Measurements from ENCODE around the gene TTC39A. TPM values are rescaled to one million over a fixed set of nuclear protein-coding genes. Genes with fewer than 3 reads are reported as not detected.

TTC39A gene
- total and polyA plus RNA-seq, 2 donors (not counting 1 experiment from before 2014, with no cell fraction given), result 0.28 to 1.5 TPM

DNA sequence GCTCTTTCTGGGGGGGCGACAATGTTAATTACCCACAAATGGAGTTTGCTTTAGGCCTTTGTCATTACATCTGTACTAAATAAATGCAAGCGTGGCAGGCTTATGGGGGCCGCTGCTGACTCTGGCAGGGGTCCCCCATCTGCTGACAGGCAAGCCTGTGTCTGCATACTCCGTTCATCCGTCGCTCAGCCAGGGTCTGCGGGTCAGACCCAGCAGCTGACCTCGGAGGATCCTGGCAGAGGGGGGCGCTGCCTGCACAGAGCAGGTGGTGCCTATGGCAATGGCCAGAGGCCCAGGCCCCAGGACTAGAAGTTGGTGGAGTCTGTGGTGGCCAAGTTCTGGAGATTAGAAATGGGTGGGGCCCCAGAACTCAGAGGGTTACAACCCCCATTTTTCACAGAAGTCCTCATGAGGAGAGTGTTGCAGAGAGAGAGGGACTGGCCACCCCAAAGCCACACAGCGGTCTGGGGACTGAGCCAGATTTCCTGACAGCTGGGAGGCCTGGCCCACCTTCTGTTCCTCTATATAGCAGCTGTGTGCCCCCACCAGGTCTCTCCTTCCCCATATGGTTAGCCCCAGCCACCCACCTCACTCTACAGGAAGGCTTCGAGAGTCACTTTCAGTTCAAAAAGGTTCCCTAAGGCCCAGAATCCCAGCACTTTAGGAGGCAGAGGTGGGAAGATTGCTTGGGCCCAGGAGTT lies 31.0 kb downstream of the TTC39A start:
- TF ChIP-seq EZH2 (IDR thresholded peaks at IDR 0.05; ENCODE audit: low read length, missing control alignments), result no peak
- TF ChIP-seq, protein P1, sequence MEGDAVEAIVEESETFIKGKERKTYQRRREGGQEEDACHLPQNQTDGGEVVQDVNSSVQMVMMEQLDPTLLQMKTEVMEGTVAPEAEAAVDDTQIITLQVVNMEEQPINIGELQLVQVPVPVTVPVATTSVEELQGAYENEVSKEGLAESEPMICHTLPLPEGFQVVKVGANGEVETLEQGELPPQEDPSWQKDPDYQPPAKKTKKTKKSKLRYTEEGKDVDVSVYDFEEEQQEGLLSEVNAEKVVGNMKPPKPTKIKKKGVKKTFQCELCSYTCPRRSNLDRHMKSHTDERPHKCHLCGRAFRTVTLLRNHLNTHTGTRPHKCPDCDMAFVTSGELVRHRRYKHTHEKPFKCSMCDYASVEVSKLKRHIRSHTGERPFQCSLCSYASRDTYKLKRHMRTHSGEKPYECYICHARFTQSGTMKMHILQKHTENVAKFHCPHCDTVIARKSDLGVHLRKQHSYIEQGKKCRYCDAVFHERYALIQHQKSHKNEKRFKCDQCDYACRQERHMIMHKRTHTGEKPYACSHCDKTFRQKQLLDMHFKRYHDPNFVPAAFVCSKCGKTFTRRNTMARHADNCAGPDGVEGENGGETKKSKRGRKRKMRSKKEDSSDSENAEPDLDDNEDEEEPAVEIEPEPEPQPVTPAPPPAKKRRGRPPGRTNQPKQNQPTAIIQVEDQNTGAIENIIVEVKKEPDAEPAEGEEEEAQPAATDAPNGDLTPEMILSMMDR (conservative IDR thresholded peaks at IDR 0.05 in 1 of 2, IDR thresholded peaks at IDR 0.05 in 1 of 2; ENCODE audit: low read depth in 1 of 2, low read length in 2 of 2), result no peak
- H3K4me1 ChIP-seq (ENCODE audit: control insufficient read depth, extremely low read depth, insufficient read depth, low read length), result no peaks in the 10 kb centered on the region
- H3K4me3 ChIP-seq (replicated peaks in 1 of 4; ENCODE audit: control extremely low read depth in 1 of 4, insufficient read depth in 1 of 4, low read depth in 3 of 4, low read length in 4 of 4), result no peak overlapping the region
- H3K27me3 ChIP-seq (ENCODE audit: control insufficient read depth, insufficient read depth, low read length), result no peaks in the 10 kb centered on the region
- no peak for DNase-seq (ENCODE audit: low read depth in 2 of 2)
- no peak overlapping the region for H3K4me2 ChIP-seq (ENCODE audit: extremely low read depth, insufficient read depth, low read length)
- H4K20me1 ChIP-seq (ENCODE audit: control insufficient read depth, extremely low read depth, insufficient read depth, low read length), result no peaks in the 10 kb centered on the region
- no peaks in the 10 kb centered on the region for H3K36me3 ChIP-seq (ENCODE audit: control insufficient read depth, insufficient read depth, low read length)
- H2AFZ ChIP-seq (ENCODE audit: low read length), result no peak overlapping the region
- H3K27ac ChIP-seq (ENCODE audit: insufficient read depth, low read length), result no peak overlapping the region
- H3K9ac ChIP-seq (ENCODE audit: insufficient read depth, low read length), result no peak overlapping the region
- no peaks in the 10 kb centered on the region for H3K9me3 ChIP-seq (ENCODE audit: control insufficient read depth, insufficient read depth, low read depth, low read length)
- no peaks in the 10 kb centered on the region for H3K79me2 ChIP-seq (ENCODE audit: control insufficient read depth, insufficient read depth, low read length)

DNA sequence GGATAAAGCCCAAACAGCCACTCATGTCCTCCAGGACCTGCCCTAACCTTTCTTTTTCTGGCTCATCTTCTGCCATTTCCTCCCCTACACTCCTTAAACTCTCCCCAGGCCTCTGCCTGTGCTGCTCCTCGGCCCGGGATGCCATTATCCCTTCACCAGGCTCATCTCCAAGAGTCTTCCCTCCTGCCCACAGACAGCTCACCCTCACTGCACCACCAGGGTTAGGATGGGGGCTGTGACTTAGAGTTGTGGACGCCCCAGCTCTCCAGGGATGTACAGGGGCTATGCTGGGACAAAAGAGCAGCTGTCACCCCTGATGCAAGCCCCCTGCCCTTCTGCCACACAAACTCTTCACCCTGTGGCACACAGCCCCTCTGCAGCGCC lies 32.0 kb downstream of the TTC39A start:
- no peak for DNase-seq (ENCODE audit: low read depth in 2 of 2)
- no peak overlapping the region for H2AFZ ChIP-seq (ENCODE audit: low read length)
- no peaks in the 10 kb centered on the region for H3K9me3 ChIP-seq (ENCODE audit: control insufficient read depth, insufficient read depth, low read depth, low read length)
- no peak overlapping the region for H3K4me3 ChIP-seq (replicated peaks in 1 of 4; ENCODE audit: control extremely low read depth in 1 of 4, insufficient read depth in 1 of 4, low read depth in 3 of 4, low read length in 4 of 4)
- TF ChIP-seq, protein P1 (conservative IDR thresholded peaks at IDR 0.05 in 1 of 2, IDR thresholded peaks at IDR 0.05 in 1 of 2; ENCODE audit: low read depth in 1 of 2, low read length in 2 of 2), result no peak
- TF ChIP-seq EZH2 (IDR thresholded peaks at IDR 0.05; ENCODE audit: low read length, missing control alignments), result no peak
- no peaks in the 10 kb centered on the region for H3K36me3 ChIP-seq (ENCODE audit: control insufficient read depth, insufficient read depth, low read length)
- H3K9ac ChIP-seq (ENCODE audit: insufficient read depth, low read length), result no peak overlapping the region
- H3K79me2 ChIP-seq (ENCODE audit: control insufficient read depth, insufficient read depth, low read length), result no peaks in the 10 kb centered on the region
- H3K27ac ChIP-seq (ENCODE audit: insufficient read depth, low read length), result no peak overlapping the region
- H4K20me1 ChIP-seq (ENCODE audit: control insufficient read depth, extremely low read depth, insufficient read depth, low read length), result no peaks in the 10 kb centered on the region
- H3K4me2 ChIP-seq (ENCODE audit: extremely low read depth, insufficient read depth, low read length), result no peak overlapping the region
- no peaks in the 10 kb centered on the region for H3K4me1 ChIP-seq (ENCODE audit: control insufficient read depth, extremely low read depth, insufficient read depth, low read length)
- no peaks in the 10 kb centered on the region for H3K27me3 ChIP-seq (ENCODE audit: control insufficient read depth, insufficient read depth, low read length)

DNA sequence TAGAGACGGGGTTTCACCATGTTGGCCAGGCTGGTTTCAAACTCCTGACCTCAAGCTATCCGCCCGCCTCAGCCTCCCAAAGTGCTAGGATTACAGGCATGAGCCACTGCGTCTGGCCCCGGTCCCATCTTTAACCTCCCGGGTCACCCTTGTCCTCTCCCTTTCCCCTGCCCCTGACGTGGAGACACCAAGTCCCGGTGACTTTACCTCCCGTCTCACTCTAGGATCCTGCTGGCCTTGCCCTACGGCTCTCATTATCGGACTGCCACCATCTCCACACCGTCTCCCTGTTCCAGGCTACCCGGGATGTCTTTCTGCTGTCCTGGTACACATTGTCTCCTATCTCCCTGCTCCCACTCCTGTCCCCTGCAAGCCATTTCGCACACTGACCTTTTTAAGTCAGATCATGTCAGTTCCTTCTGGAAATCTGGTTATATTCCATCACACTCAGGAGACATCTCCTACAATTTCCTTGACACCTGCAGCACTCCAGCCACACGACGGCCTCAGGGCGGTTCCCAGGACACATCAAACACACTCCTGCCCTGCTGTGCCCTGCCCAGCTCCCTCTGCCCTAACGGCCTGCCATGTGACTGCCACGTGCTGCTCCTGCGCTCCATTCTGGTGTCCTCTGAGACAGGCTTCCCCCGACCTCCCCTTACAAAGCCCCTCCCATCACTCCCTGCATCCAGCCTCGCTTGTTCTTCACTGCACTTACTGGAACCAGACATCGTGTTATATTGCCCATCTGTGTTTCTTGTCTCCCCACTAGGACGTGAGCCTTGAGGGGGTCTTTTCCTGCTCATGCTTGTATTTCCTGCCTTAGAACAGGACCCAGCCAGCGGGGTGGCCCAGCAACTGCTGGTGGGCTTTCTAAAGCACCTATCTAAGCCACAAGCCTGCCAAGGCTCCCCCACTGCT lies 32.7 kb downstream of the TTC39A start:
- H3K4me3 ChIP-seq (replicated peaks in 1 of 4; ENCODE audit: control extremely low read depth in 1 of 4, insufficient read depth in 1 of 4, low read depth in 3 of 4, low read length in 4 of 4), result peak overlapping the region in 1 of 4 experiments; percentile 50
- TF ChIP-seq EZH2 (IDR thresholded peaks at IDR 0.05; ENCODE audit: low read length, missing control alignments), result no peak
- TF ChIP-seq, protein P1 (conservative IDR thresholded peaks at IDR 0.05 in 1 of 2, IDR thresholded peaks at IDR 0.05 in 1 of 2; ENCODE audit: low read depth in 1 of 2, low read length in 2 of 2), result no peak
- no peaks in the 10 kb centered on the region for H3K36me3 ChIP-seq (ENCODE audit: control insufficient read depth, insufficient read depth, low read length)
- no peak overlapping the region for H3K27ac ChIP-seq (ENCODE audit: insufficient read depth, low read length)
- no peaks in the 10 kb centered on the region for H3K27me3 ChIP-seq (ENCODE audit: control insufficient read depth, insufficient read depth, low read length)
- no peaks in the 10 kb centered on the region for H3K9me3 ChIP-seq (ENCODE audit: control insufficient read depth, insufficient read depth, low read depth, low read length)
- H3K9ac ChIP-seq (ENCODE audit: insufficient read depth, low read length), result no peak overlapping the region
- peak overlapping the region; percentile 66 for H2AFZ ChIP-seq (ENCODE audit: low read length)
- H4K20me1 ChIP-seq (ENCODE audit: control insufficient read depth, extremely low read depth, insufficient read depth, low read length), result no peaks in the 10 kb centered on the region
- H3K79me2 ChIP-seq (ENCODE audit: control insufficient read depth, insufficient read depth, low read length), result no peaks in the 10 kb centered on the region
- H3K4me2 ChIP-seq (ENCODE audit: extremely low read depth, insufficient read depth, low read length), result no peak overlapping the region
- H3K4me1 ChIP-seq (ENCODE audit: control insufficient read depth, extremely low read depth, insufficient read depth, low read length), result no peaks in the 10 kb centered on the region
- no peak for DNase-seq (ENCODE audit: low read depth in 2 of 2)
